GM19193 (cell line): Measurements from ENCODE around the gene TRIM17.

Source experiments
- POLR2A ChIP-seq: IDR thresholded peaks from 4 replicates; pipeline ENCODE4 v1.6.1; 2011; ENCODE audit not compliant: insufficient read depth, insufficient read length; ENCODE audit errors: extremely low read depth

TRIM17 gene

GRCh38 chr1:228366062-228366865 is 50.4 kb downstream of the TRIM17 start:
- TF ChIP-seq POLR2A: no peak

DNA sequence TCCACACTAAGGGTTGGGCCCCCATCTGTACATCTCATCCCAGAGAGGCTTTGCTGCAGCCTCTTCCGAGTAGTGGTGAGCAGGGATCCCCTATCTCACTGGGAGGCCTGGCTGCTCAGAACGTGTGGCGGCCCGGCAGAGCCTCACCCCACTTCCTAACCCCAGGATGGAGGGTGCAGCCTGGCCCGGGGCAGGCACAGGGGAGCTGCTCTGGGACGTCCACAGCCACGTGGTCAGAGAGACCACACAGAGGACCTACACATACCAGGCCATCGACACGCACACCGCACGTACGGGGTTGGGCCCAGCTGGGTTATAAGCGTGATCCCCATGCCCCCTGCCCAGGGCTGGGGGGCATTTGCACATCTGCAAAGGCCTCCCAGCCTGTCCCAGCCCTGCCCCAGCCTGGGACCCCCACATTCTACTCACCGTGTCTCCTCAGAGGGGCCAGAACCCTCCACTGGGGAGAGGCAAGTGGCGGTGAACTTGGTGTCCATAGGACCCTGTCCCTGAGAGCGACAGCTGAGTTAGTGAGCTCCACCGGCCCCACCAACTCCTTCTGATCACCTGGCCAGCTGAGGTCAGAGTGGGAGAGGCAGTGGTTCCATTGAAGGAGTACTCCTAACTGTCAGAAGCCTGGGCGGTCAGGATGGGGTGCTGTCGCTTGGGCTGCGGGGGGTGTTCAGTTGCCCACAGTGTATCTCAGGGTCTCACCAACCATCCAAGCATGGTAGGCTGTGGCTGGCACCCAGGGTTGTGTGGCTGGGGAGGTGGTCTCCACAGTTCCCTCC is 51.2 kb downstream of the TRIM17 start:
- TF ChIP-seq POLR2A: no peak

GRCh38 chr1:228364706-228365213 is 51.9 kb downstream of the TRIM17 start:
- no peak for TF ChIP-seq POLR2A

GRCh38 chr1:228364068-228364705 is 52.5 kb downstream of the TRIM17 start:
- no peak for TF ChIP-seq POLR2A

- no peak for TF ChIP-seq POLR2A
Observed at GRCh38 chr1:228363686-228364067, 53.0 kb downstream of the TRIM17 start.

- TF ChIP-seq POLR2A: no peak
Observed at GRCh38 chr1:228362884-228363450, 53.7 kb downstream of the TRIM17 start.

DNA sequence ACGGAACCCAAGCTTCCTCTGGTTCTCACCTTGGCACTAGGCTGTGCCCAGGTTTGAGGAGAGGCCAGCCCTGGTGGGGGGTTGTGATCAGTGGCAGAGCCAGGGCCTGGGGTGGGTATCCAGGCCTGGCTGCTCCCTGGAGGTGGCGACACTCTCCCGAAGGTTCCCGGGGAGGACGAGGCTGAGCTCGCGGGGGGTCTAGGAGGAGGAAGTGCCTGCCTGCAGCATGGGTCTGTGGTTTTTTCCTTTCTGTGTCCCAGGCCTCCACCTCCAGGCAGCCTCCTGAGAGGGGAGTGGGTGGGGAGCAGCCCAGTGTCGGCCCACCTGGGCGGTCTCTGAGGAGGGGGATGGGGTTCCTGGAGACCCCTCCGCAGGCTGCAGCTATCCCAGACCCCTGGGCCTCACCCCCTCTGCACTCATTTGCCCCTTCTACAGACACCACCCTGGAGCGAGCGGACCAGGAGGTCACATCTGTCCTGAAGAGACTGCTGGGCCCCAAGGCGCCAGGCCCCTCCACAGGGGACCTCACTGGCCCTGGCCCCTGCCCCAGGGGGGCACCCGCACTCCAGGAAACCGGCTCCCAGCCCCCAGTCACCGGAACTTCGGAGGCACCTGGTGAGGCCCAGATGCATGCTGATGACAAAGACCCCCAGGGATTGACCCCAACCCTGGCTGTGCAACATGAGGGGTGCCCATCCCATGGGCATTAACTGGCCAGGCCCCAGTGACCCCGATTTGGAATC is 54.3 kb downstream of the TRIM17 start:
- no peak for TF ChIP-seq POLR2A

DNA sequence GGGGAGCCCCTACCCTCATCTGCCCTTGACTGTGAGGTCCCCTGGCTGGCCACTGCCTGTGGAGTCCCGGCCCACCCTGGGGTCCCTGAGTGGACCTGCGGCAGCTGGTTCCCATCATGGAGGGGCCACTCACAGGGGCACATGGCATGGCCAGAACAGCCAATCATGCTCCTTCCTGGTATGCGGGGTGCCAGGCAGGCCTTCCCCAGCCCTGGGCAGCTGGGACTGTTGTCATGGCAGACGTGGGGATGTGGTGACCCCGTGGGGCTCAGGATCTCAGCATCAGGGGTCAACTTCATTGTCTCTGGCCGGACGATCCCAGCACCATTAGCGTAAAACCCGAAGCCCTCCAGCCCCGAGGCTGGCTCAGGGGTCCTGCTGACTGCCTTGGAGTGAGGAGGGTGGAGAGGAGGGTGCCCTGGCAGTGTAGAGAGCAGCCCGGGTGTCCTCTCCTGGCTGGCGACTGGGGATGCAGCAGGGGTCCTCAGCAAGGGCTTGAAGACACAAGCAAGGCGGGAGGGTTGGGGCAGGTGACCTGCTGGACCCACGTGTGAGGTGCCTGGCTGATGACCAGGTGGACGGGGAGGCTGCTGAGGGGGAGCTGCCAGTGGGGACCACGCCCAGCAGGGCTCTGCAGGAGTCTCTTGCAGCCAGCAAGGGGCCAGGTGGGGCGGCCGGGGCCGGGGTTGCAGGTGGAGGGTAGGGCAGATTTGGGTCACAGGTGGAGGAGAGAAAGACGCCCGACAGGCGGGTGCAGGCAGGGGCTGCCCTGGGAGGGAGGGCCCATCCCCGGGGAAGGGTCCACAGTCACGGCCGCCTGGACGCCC is 55.1 kb downstream of the TRIM17 start:
- no peak for TF ChIP-seq POLR2A

DNA sequence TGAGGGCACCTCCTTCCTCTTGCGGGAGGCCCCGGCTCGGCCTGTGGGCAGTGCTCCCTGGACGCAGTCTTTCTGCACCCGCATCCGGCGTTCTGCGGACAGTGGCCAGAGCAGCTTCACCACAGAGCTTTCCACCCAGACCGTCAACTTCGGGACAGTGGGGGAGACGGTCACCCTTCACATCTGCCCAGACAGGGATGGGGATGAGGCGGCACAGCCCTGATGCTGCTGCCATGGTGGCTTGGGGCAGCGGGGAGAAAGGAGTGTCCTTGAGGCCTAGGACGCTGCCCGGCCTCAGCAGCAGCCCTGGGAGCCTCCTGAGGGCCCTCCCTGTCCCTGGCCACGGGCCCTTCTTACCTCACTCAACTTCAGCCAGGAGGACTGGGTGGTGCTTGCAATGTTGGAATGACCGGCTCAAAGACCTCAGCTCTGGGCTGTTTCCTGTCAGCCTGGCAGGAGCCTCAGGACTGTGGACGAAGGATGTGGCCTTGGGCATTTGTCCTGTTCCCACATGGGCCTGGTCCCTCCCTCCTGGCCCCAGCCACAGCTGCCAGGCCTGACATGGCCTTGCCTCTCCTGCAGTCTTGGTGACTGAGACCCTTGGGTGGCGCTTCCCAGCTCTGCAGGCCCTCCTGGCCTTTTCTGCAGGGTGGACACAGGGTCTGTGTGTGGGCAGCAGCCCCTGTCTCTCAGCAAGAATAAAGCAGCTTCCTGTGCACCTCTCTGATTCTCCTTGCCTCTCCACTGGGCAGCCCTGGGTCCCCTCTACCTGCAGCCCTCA is 55.9 kb downstream of the TRIM17 start:
- TF ChIP-seq POLR2A: no peak

GRCh38 chr1:228359613-228360532 is 56.8 kb downstream of the TRIM17 start:
- no peak for TF ChIP-seq POLR2A

DNA sequence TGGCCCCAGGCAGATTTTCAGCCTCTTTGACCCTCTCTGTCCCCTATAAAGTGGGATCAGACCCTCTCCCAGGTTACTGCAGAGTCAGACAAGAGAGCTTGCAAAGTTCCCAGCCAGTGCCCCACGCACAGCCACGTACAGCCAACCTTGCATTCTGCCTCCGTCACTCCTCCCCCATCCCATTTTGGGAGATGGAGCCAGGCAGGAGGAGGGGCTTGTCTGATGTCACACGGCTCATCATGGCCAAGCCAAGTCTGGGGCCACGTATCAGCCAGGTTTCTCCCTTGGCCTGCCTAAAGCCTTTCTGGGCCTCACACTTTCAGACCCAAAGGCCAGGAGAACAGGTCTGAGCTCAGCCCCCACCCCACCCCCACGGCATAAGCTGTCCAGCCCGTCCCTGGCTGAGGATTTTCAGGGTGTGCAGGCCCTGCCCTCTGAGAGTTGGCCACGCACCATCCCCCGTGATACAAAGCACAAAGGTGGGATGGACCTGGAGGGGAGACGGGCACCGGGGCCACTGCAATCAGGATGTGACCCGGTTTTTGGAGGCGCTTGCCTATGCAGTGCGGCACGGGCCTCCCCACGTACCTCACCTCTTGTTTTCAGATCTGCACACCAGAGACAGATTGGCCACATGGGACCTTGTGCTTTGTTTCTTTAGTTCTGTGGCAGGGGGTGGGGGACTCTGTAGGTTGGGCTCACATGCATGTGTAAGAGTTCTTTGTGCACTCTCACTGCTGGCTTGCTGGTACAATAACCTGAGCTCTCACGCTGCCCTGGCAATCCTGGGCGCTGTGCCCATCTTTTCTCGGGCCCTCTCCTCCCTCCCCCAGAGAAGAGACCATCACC is 57.7 kb downstream of the TRIM17 start:
- no peak for TF ChIP-seq POLR2A

DNA sequence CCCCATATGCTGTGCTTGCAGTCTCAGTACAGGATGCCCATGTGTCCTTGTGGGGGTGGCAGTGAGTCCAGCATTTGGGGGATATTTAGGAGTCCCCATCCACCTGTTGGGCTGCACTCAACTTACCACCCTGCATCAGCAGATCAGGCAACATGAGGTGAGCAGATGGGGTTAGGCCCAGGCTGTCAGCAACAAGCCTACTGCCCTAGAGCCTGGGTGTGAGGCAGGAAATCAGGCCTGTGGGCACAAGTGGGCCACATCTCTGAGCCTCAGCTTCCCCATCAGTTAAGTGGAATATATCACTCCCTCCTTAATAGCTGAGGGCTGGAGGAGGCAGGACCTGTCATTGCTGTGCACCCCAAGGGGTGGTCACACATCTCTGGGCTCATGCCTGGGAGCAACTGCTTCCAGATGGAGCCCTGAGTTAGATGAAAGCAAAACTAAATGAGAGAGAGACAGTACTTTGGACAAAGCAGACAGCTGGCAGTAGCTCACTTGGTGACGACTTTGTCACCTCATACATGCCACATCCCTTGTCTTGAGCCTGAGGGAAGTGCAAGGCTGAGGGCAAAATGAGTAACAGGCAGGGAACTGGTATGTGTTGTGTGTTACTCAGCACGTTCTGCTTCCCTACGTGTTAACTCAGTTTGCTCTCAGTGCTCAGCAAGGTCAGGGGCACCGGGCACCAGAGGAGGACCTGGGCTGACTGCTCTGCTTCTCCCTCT is 58.5 kb downstream of the TRIM17 start:
- TF ChIP-seq POLR2A: no peak
